ENCODE data around the gene SMIM21.

GRCh38 chr18:75360941-75361340 lies 66.6 kb downstream of the SMIM21 start:
- TF ChIP-seq POLR2A (IDR thresholded peaks at IDR 0.05) (no peak), CTCF (IDR thresholded peaks at IDR 0.05) (no peak)
